SK-N-SH (cell line): ENCODE measurements around the gene OSBPL7.
"Not testable (repeated sequence)": the region's sequence is repeated elsewhere in the genome, so short reads cannot be mapped to it uniquely, and the experiment has no call there.

Experiments
- EP300 ChIP-seq, 2 experiments: IDR thresholded peaks; 2 replicates each; pipeline versions ENCODE4 v1.4.0 to v1.6.1; 2012; ENCODE audit warnings: borderline replicate concordance in 1 of 2, low read depth in 1 of 2, low read length in 1 of 2
- FOXM1 ChIP-seq: IDR thresholded peaks from 2 replicates; pipeline ENCODE4 v1.4.0; 2012; ENCODE audit warnings: low read depth, mild to moderate bottlenecking
- RAD21 ChIP-seq: IDR thresholded peaks from 2 replicates; pipeline ENCODE4 v1.6.1; 2012; ENCODE audit warnings: mild to moderate bottlenecking, low read length
- TF ChIP-seq, protein P1 (sequence below): IDR thresholded peaks from 2 replicates; pipeline ENCODE4 v1.6.1; 2012; ENCODE audit warnings: mild to moderate bottlenecking, low read depth, low read length, moderate library complexity
- TF ChIP-seq, protein P2 (sequence below): fragments of 200-600 bp; sonication (generic); IDR thresholded peaks from 2 replicates; pipeline ENCODE4 v1.6.1; 2017; ENCODE audit warnings: antibody characterized with exemption, mild to moderate bottlenecking, moderate library complexity

DNA sequence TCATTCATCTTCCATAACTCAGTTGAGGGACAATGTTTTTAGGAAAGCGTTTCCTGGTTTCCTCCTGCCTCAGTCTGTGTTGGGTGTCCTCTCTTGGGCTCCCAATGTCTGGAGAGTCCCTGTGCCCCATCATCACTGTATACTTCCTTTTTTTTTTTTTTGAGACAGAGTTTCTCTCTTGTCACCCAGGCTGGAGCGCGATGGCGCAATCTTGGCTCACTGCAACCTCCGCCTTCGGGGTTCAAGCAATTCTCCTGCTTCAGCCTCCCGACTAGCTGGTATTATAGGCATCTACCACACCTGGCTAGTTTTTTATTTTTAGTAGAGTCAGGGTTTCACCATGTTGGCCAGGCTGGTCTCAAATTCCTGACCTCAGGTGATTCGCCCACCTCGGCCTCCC, 47.9 kb downstream of the OSBPL7 start:
- TF ChIP-seq, protein P1, sequence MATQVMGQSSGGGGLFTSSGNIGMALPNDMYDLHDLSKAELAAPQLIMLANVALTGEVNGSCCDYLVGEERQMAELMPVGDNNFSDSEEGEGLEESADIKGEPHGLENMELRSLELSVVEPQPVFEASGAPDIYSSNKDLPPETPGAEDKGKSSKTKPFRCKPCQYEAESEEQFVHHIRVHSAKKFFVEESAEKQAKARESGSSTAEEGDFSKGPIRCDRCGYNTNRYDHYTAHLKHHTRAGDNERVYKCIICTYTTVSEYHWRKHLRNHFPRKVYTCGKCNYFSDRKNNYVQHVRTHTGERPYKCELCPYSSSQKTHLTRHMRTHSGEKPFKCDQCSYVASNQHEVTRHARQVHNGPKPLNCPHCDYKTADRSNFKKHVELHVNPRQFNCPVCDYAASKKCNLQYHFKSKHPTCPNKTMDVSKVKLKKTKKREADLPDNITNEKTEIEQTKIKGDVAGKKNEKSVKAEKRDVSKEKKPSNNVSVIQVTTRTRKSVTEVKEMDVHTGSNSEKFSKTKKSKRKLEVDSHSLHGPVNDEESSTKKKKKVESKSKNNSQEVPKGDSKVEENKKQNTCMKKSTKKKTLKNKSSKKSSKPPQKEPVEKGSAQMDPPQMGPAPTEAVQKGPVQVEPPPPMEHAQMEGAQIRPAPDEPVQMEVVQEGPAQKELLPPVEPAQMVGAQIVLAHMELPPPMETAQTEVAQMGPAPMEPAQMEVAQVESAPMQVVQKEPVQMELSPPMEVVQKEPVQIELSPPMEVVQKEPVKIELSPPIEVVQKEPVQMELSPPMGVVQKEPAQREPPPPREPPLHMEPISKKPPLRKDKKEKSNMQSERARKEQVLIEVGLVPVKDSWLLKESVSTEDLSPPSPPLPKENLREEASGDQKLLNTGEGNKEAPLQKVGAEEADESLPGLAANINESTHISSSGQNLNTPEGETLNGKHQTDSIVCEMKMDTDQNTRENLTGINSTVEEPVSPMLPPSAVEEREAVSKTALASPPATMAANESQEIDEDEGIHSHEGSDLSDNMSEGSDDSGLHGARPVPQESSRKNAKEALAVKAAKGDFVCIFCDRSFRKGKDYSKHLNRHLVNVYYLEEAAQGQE = not testable (repeated sequence)
- not testable (repeated sequence) for TF ChIP-seq FOXM1; RAD21; EP300 (IDR thresholded peaks at IDR 0.05; ENCODE audit: borderline replicate concordance in 1 of 2, low read depth in 1 of 2, low read length in 1 of 2)
- TF ChIP-seq, protein P2, sequence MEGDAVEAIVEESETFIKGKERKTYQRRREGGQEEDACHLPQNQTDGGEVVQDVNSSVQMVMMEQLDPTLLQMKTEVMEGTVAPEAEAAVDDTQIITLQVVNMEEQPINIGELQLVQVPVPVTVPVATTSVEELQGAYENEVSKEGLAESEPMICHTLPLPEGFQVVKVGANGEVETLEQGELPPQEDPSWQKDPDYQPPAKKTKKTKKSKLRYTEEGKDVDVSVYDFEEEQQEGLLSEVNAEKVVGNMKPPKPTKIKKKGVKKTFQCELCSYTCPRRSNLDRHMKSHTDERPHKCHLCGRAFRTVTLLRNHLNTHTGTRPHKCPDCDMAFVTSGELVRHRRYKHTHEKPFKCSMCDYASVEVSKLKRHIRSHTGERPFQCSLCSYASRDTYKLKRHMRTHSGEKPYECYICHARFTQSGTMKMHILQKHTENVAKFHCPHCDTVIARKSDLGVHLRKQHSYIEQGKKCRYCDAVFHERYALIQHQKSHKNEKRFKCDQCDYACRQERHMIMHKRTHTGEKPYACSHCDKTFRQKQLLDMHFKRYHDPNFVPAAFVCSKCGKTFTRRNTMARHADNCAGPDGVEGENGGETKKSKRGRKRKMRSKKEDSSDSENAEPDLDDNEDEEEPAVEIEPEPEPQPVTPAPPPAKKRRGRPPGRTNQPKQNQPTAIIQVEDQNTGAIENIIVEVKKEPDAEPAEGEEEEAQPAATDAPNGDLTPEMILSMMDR = not testable (repeated sequence)
